Activated naive CD8-positive, alpha-beta T cell treated with anti-CD3 and anti-CD28 coated beads, Interleukin-2, amount 10 ng/mL, durations not matched to agents 7 days and 5 days (primary cell): ENCODE data around the gene LONRF2. TPM values are rescaled to one million over a fixed set of nuclear protein-coding genes. Genes with fewer than 3 reads are reported as not detected.

ENCODE experiments used
- ATAC-seq: fragments of 150-1000 bp; cut with Tn5 transposase; one replicate; pipeline ENCODE4 v1.10.0; 2021; ENCODE audit warnings: low read depth, moderate library complexity
- POLR2A ChIA-PET: fragments of 350-600 bp; sonication (Branson Sonifier 250); formaldehyde crosslinking; loops from one replicate; lab custom pipeline; 2021; ENCODE audit warnings: antibody characterized with exemption; lab: Charles Lee
- DNase-seq: peaks from one replicate; pipeline ENCODE4 v3.0.0; 2021
- H3K27ac Mint-ChIP-seq: one replicate; pipeline ENCODE4 v1.8.0; 2022; ENCODE audit warnings: mild to moderate bottlenecking, mixed read lengths
- H3K27me3 Mint-ChIP-seq: one replicate; pipeline ENCODE4 v1.8.0; 2022; ENCODE audit warnings: mild to moderate bottlenecking, moderate library complexity, mixed read lengths
- H3K36me3 Mint-ChIP-seq: one replicate; pipeline ENCODE4 v1.8.0; 2021; ENCODE audit warnings: mild to moderate bottlenecking, mixed read lengths
- H3K4me1 Mint-ChIP-seq: one replicate; pipeline ENCODE4 v1.8.0; 2021; ENCODE audit warnings: mixed read lengths
- H3K4me3 Mint-ChIP-seq: one replicate; pipeline ENCODE4 v1.8.0; 2022; ENCODE audit warnings: mild to moderate bottlenecking, moderate library complexity, mixed read lengths
- H3K9me3 Mint-ChIP-seq: one replicate; pipeline ENCODE4 v1.8.0; 2021; ENCODE audit warnings: mixed read lengths
- total RNA-seq, 2 experiments: library from RNA; stranded (reverse); gene quantifications; one replicate each; pipeline ENCODE4 v1.2.3, GENCODE V29; 2021

LONRF2 gene
- total RNA-seq, 2 experiments from 2014 or later, result 0.08 to 0.09 TPM

DNA sequence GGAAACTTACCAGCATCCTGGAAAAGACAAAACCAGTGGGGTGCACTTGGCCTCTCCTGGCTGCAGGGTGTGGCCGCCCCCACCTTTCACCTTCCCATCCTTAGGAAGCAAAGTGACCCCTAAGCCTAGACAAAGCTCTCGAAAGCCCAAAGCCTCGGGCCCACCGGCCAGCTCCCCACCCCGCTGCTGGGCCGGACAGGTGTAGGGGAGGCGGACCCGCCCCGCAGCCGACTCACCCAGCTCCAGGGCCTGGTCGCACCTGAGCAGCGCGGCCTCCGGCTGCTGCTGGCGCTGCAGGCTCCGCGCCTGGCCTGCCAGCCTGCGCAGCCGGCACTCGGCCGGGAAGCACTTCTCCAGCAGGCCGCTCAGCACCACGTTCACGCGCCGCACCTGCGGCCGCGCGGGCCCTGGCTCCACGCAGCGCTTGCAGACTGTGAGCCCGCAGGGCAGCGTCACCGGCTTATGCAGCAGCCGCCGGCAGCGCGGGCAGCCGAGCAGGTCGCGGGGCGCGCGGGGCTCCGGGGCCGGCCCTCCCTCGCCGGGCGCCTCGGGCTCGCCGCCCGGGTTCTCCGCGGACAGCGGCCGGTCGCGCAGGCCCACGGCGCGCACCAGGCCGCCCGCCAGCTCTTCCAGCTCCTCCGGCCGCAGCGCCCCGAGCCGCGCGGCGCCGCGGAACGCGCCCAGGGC, 979 bp downstream of the LONRF2 start:
- H3K27me3 Mint-ChIP-seq, result peaks cover 67% of the 10 kb centered on the region
- H3K27ac Mint-ChIP-seq, result no peak overlapping the region
- peaks cover 4% of the 10 kb centered on the region for H3K36me3 Mint-ChIP-seq
- DNase-seq, result peak; percentile 43
- H3K9me3 Mint-ChIP-seq, result peaks cover 13% of the 10 kb centered on the region
- ATAC-seq, result peak; percentile 30
- POLR2A ChIA-PET, result no interaction called here
- no peak overlapping the region for H3K4me3 Mint-ChIP-seq
- peaks cover 4% of the 10 kb centered on the region for H3K4me1 Mint-ChIP-seq

DNA sequence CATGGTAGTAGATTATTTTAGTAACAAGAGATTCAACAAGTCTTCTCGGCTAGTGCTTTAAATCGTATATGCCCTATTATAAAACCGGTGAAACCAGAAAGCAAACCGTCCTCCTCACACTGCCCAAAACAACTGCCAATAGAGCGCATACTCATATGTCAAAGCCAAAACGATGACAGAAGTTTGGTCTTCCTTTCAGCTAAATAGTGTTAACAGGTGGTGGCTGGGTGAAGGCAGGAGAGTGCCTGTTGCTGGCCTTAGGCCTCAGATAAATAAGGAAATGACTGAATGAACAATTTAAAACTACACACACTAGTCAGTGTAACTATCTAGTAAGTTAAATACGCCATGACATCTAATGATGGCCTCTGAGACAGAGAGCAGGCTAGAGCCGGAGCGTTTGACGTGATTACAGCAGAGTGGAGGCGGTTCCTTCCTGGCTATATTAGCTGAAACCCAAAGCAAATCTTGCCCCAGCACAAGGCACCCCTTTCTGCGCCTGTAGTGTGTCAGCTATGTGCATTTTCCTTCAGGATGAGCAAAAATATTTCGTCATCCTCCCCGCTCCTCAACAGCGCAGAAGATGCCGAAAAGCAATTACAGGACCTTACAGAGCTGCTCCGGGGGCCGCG, 1.6 kb downstream of the LONRF2 start:
- ATAC-seq, result no peak
- Mint-ChIP-seq H3K36me3 (peaks cover 4% of the 10 kb centered on the region), H3K4me3 (peak overlapping the region; percentile 18), H3K27ac (no peak overlapping the region), H3K9me3 (peaks cover 13% of the 10 kb centered on the region), H3K4me1 (peaks cover 4% of the 10 kb centered on the region), H3K27me3 (peaks cover 71% of the 10 kb centered on the region)
- POLR2A ChIA-PET, result no interaction called here
- no peak for DNase-seq

DNA sequence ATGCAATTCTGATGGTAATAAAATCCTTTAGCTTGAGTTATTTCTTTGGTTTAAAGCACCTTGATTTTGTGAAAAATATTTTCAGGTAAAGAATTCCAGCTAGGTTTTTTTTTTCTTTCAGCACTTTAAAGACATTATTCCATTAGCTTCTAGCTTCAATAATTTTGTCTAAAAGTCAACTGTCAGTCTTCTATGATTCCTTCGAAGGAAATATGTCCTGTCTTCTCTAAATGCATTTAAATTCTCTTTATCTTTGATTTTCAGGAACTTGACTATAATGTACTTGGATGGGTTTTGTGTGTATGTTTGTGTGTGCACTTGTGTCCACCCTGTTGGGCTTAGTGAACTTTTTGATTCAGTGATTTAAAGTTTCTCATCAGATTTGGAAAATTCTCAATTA, 4.7 kb downstream of the LONRF2 start:
- POLR2A ChIA-PET, result no interaction called here
- DNase-seq, result no peak

DNA sequence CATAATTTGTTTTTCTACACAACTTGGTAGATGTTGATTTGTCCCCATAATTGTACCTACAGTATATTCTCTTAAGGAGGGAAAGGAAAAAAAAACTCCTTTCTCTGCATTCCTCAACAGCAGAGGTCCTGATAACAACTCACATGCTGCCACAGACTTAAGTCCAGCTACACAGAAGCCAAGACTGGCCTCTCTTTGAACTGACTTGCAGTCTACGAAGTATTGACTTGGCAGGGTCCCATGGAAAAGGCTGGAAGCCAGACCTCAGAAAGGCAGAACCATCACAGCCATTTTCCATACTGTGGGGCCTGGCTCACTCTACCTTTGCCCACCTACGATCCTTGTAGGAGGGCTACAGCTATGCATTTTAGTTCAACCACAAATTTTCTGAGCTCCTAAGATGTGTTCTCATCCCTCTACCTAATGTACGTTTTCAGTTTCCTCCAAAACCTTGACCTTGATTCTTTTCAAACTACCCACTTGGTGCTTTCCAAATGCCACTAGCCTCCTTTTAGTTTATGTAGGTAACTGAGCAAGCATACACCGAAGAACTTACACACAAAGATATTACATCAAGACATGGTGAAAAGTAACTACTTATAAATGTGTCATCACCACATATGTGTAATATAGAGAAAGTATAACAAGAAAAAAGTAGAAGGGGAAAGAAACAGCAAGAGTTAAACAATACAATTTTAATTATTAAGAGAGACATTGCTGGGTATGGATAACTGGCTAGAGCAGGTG, 12.2 kb downstream of the LONRF2 start:
- no peaks in the 10 kb centered on the region for H3K9me3 Mint-ChIP-seq
- POLR2A ChIA-PET, result no interaction called here
- H3K36me3 Mint-ChIP-seq, result no peaks in the 10 kb centered on the region
- ATAC-seq, result no peak
- no peak for DNase-seq
- no peaks in the 10 kb centered on the region for H3K4me1 Mint-ChIP-seq
- no peak overlapping the region for H3K4me3 Mint-ChIP-seq
- H3K27me3 Mint-ChIP-seq, result peaks cover 38% of the 10 kb centered on the region
- H3K27ac Mint-ChIP-seq, result no peak overlapping the region

More for the DNA sequence above, 4.7 kb downstream of the LONRF2 start:
- Mint-ChIP-seq H3K9me3 (peaks cover 13% of the 10 kb centered on the region), H3K4me1 (peaks cover 4% of the 10 kb centered on the region), H3K4me3 (no peak overlapping the region), H3K36me3 (peaks cover 4% of the 10 kb centered on the region), H3K27me3 (peaks cover 57% of the 10 kb centered on the region), H3K27ac (no peak overlapping the region)
- no peak for ATAC-seq

DNA sequence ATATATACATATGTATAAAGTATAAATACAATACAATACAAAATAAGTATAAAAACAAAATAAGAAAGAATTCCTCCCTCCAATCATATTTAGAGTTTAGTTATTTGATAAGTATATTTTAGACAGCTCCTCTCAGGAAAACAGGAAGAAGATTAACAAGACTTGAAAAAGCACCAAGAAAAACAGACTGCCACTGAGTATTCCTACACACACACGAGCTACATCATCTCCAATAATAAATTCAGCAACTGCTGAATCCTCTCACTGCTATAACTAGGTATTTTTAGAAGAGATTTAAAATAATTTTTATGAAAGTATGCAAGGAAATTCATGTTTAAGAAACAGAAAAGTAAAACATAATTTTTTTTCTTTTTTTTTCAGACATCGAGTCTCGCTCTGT, 13.0 kb downstream of the LONRF2 start:
- Mint-ChIP-seq H3K4me1 (no peaks in the 10 kb centered on the region), H3K36me3 (no peaks in the 10 kb centered on the region), H3K9me3 (no peaks in the 10 kb centered on the region), H3K4me3 (no peak overlapping the region), H3K27me3 (peaks cover 36% of the 10 kb centered on the region), H3K27ac (no peak overlapping the region)
- ATAC-seq (no peak), DNase-seq (no peak)
- POLR2A ChIA-PET, result no interaction called here

DNA sequence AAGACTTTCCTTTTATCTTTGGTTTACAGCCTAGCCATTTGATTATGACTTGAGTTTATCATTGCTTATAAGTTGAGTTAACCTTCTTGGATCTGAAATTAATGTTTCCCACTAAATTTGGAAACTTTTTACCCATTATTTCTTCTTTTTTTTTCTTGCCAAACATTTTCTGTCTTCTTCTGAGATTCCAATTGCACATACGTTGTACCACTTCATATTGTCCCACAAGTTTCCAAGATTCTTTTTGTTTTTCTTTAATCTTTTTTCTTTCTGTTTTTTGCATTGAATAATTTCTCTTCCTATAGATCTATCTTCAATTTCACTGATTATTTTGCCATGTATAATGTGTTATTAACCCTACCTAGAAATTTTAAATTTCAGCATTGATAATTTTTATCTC, 18.6 kb downstream of the LONRF2 start:
- POLR2A ChIA-PET, result no interaction called here
- Mint-ChIP-seq H3K4me1 (no peaks in the 10 kb centered on the region), H3K36me3 (no peaks in the 10 kb centered on the region), H3K9me3 (peaks cover 1% of the 10 kb centered on the region), H3K27ac (no peak overlapping the region), H3K4me3 (no peak overlapping the region), H3K27me3 (peaks cover 36% of the 10 kb centered on the region)
- DNase-seq (no peak), ATAC-seq (no peak)

DNA sequence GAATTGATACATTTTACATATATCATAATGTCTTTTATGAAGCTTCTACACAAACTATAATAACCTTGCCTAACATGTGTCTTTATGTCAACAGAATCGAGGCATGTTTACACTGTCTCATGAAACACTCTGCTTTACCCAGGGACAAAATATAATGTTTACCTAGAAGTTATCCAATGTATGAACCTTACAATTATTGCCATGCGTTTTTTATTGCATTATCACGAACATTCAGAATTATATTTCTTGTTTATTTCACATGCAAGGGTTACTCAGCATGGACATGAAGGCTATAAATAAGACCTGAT, 19.8 kb downstream of the LONRF2 start:
- Mint-ChIP-seq H3K27me3 (peaks cover 35% of the 10 kb centered on the region), H3K27ac (no peak overlapping the region), H3K4me1 (no peaks in the 10 kb centered on the region), H3K9me3 (peaks cover 1% of the 10 kb centered on the region), H3K4me3 (no peak overlapping the region), H3K36me3 (no peaks in the 10 kb centered on the region)
- no peak for DNase-seq
- POLR2A ChIA-PET, result no interaction called here
- no peak for ATAC-seq

DNA sequence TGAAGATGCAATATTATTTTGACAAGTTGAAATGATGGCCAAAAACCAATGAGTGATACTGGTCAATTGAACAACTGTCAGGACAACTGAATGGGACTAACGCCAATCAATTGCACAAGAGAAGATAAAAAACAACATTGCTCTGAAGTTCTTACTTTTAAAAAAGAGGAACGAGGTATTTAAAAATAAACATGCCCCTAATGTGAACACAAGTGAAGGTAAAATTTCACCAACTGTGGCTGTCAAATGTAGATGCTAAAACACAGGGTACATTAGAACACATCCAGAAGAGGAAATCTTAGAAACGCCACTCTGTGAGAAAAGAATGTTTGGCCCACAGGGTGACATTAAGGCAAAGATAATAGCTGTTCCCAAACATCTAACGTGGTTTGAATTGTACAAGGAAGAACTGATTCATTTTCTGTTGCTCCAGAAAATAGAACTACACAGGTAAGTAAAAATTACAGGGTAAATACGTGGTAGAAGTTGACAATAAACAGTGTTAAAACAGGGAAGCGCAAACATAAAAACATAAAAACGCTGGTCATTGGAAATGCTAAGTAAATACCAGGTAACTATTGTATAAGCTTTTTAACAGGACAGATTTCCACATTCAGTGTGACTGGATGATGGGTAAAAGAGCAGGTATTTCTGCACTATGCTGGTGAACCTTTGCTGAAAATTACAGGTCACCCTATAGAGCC, 20.3 kb downstream of the LONRF2 start:
- ATAC-seq, result no peak
- Mint-ChIP-seq H3K36me3 (no peaks in the 10 kb centered on the region), H3K4me1 (no peaks in the 10 kb centered on the region), H3K9me3 (peaks cover 1% of the 10 kb centered on the region), H3K27ac (no peak overlapping the region), H3K27me3 (peaks cover 35% of the 10 kb centered on the region), H3K4me3 (no peak overlapping the region)
- POLR2A ChIA-PET, result no interaction called here
- no peak for DNase-seq

DNA sequence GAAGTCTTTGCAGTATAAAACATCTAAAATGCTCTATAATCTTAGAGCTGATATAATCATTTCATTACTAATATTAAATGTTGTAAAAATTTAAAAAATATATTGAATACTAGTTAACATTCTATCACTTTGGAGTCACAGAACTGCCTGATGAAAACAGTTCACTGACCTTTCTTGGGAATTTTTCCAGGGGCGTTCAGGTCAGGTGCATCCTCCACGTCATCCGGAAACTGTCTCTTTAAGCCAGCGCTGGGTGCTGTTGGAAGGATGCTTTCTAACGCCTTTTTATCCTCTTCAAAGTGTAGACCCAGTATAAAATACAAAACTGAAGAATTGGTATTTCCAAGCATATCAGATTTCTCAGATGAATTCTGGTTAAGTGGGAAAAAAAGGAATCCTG, 22.8 kb downstream of the LONRF2 start:
- Mint-ChIP-seq H3K36me3 (no peaks in the 10 kb centered on the region), H3K27ac (no peak overlapping the region), H3K27me3 (peaks cover 35% of the 10 kb centered on the region), H3K4me1 (no peaks in the 10 kb centered on the region), H3K4me3 (no peak overlapping the region), H3K9me3 (peaks cover 1% of the 10 kb centered on the region)
- no peak for ATAC-seq
- POLR2A ChIA-PET, result no interaction called here
- DNase-seq, result no peak

DNA sequence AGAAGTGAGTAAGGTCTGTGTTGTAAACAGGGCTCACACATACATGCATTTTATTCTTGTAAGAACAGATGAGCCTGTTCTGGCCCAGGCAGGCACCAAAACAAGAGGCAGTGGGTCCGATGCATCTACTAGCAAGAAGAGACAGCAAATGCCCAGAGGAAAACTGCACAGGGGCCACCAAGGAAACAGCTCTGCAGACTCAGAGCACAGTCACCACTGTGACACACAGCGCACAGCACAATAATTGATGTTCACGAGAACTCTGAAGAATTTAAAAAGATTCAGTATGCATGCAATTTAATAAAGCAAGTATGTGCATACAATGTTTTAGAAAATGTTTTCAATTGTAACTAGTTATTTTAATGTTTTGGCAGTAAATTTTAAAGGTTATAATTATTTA, 24.8 kb downstream of the LONRF2 start:
- ATAC-seq (no peak), DNase-seq (no peak)
- Mint-ChIP-seq H3K4me1 (no peaks in the 10 kb centered on the region), H3K36me3 (no peaks in the 10 kb centered on the region), H3K27me3 (peaks cover 26% of the 10 kb centered on the region), H3K9me3 (no peaks in the 10 kb centered on the region), H3K4me3 (no peak overlapping the region), H3K27ac (no peak overlapping the region)
- POLR2A ChIA-PET, result no interaction called here

DNA sequence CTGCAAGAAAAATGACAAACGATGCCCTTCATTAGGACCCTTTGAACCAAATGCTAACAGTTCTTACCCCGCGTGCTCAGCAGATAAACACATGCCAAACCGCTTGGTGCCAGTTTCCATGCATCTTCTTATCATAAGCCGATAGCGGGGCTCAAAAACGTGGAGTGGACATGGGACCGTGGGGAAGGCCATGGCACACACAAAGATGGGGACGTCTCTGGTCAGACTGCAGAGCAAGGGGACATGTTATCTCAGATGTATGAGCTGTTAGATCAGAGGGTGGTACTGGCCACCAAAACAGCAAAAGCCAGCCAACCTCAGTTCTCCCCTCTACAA, 28.2 kb downstream of the LONRF2 start:
- ATAC-seq, result no peak
- Mint-ChIP-seq H3K27me3 (peaks cover 19% of the 10 kb centered on the region), H3K9me3 (no peaks in the 10 kb centered on the region), H3K4me1 (peaks cover 1% of the 10 kb centered on the region), H3K27ac (no peak overlapping the region), H3K4me3 (no peak overlapping the region), H3K36me3 (no peaks in the 10 kb centered on the region)
- POLR2A ChIA-PET, result no interaction called here
- no peak for DNase-seq

DNA sequence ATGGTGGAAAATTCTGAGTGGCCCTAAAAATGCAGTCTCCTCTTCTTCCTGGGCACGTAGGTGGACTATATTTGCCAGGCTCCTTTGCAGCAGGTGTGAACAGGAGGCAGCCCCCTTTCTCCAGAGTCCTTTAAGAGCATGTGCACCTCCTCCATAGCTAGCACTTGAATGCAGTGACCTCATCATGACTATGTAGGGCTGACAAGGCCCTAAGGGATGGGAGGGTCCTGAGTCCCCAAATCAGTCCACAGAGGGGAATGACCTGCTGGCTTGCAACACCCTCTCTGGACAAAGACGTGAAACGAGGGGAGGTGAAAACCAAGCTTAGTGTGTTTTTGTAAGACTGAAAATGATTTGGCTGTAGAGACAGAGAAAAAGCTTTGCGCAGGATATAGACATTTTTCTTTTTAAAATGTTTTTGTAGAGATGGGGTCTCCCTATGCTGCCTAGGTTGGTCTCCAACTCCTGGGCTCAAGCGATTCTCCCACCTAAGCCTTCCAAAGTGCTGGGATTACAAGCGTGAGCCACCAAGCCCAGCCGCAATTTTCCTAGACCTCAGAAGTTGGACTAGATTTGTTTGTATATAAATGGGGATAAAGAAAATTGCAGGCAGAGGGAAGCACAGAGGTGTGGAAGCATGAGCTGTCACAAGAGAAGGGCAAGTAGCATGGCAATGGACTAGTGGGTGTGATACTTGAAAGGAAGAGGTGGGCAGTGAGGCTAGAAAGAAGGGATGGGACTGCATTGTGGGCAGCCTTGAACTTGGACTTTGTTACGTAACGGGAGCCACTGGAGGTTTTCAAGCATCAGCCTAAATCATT, 28.8 kb downstream of the LONRF2 start:
- Mint-ChIP-seq H3K27me3 (peaks cover 17% of the 10 kb centered on the region), H3K36me3 (no peaks in the 10 kb centered on the region), H3K27ac (no peak overlapping the region), H3K4me1 (peaks cover 1% of the 10 kb centered on the region), H3K9me3 (no peaks in the 10 kb centered on the region), H3K4me3 (no peak overlapping the region)
- DNase-seq, result no peak
- POLR2A ChIA-PET, result no interaction called here
- ATAC-seq, result no peak

DNA sequence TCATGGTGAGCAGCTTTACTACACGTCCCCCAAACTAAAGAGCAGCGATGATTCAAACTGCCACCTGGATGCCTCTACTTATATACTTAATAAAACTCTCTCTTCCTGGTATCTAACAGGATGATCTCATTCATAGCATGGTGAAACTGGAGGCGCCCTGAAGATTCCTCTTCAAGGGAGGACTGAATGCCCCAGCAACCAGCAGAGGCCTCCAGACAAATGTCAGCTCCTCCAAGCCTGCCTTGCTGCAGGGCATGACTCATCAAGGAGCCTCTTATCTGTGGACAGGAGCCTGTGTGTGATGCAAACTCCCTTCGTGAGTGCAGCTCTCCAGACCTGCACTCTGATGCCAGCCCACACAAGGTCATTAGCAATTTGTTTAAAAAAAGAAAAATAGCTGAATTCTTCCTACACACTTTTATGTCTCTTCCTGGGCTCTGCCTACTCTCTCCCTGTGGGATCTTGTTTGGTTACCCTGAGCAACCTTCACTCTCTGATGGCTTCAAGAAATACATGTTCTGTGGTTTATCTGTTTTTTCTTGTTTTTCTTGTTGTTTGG, 30.2 kb downstream of the LONRF2 start:
- Mint-ChIP-seq H3K27me3 (peaks cover 17% of the 10 kb centered on the region), H3K27ac (no peak overlapping the region), H3K4me1 (peaks cover 4% of the 10 kb centered on the region), H3K4me3 (no peak overlapping the region), H3K36me3 (no peaks in the 10 kb centered on the region), H3K9me3 (peaks cover 1% of the 10 kb centered on the region)
- ATAC-seq, result peak; percentile 50
- POLR2A ChIA-PET, result no interaction called here
- DNase-seq, result no peak
